ENCODE results near the gene MAN2B2. TPM values are rescaled to one million over a fixed set of nuclear protein-coding genes. Genes with fewer than 3 reads are reported as not detected.

The MAN2B2 gene
- total and polyA plus RNA-seq, 9 of the 15 experiments (the other 6 are each of a cell fraction or from before 2014, with no cell fraction given): 0.21 to 8.8 (median 3.7) TPM

DNA sequence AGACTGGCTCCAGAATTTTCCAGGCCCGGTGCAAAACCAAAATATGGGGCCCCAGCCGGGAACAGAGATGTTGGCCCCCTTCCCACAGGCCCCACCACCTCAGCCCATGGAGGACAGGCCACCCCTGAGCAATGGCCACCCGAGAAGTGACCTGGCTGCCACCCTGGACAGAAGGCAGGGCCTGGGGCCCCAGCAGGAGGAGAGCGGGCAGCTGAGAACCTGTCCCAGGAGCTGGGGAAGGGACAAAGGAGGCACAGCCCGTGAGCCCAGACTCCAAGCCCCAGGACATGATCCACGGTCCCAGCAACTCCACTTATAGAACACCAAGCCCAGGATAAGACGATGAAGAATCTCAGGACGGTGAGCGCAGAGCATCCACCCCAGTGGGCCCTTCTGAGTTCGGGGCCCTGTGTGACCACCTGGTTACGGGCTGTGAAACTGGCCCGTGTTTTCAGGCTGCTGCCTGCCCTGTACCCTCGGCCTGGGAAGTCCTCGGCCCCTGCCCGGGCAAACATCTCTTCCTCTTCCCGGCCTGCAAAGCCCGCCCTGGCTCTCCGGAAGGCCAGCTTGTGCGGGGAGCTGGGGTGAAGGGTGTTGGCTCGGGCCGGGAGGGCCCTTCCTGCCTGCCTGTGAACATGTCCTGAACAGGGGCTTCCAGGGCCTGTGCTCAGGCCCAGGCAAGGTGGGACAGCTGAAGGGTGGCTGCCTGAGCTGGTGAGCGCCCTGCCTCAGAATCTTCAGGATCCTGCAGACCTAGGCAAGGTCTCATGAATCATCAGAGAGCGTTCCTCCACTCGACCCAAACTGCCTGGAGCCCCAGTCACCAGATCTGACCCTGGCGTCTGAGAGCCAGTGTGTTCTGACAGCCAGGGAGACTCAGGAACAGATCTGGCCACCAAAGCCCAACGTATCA is 47.0 kb upstream of the MAN2B2 start:
- ChIA-PET CTCF (ENCODE audit: low intra/inter-chr PET ratio) (no interaction called here), POLR2A (interaction anchor here (0.8 to 1.3 kb wide), 2 partner anchors 24 to 198 kb away, joined by 3 to 5 read pairs; no protein-coding TSS in a partner anchor)
- Histone ChIP-seq H3K4me3 (no peak overlapping the region), H3K9me3 (replicated peaks; ENCODE audit: control insufficient read depth, insufficient read depth, low read depth, low read length) (no peaks in the 10 kb centered on the region), H4K20me1 (replicated peaks; ENCODE audit: control insufficient read depth, insufficient read depth, low read length) (peaks cover 9% of the 10 kb centered on the region), H3K9me1 (ENCODE audit: control insufficient read depth, insufficient read depth, low read length) (no peaks in the 10 kb centered on the region), H3K79me2 (ENCODE audit: control insufficient read depth, insufficient read depth, low read length) (no peaks in the 10 kb centered on the region), H3K4me2 (ENCODE audit: insufficient read depth, low read length) (no peak overlapping the region), H3K4me1 (replicated peaks in 1 of 2; ENCODE audit: control insufficient read depth in 2 of 2, insufficient read depth in 2 of 2, low read length in 2 of 2) (no peaks in the 10 kb centered on the region; a peak in 2 of 5 replicates), H2AFZ (ENCODE audit: low read depth, low read length) (no peak overlapping the region), H3K27ac (ENCODE audit: extremely low read depth, low read depth, low read length) (no peak overlapping the region), H3K36me3 (ENCODE audit: control insufficient read depth, insufficient read depth, low read length) (no peaks in the 10 kb centered on the region), H3K9ac (ENCODE audit: insufficient read depth in 1 of 2, low read depth in 2 of 2, low read length in 2 of 2) (peak overlapping the region in 1 of 2 experiments; percentile 52; a peak in 1 of 4 replicates), H3K27me3 (ENCODE audit: control insufficient read depth in 2 of 2, insufficient read depth in 2 of 2, low read length in 2 of 2) (peaks cover 37 to 84% of the 10 kb centered on the region in 2 experiments)
- BruUV-seq (replicated peaks): no TSS peak
- intact Hi-C loops (cut with micrococcal nuclease): no loop called here
- in situ Hi-C loops (cut with MboI): no loop called here
- ATAC-seq (no peak), FAIRE-seq (no peak), DNase-seq (ENCODE audit: extremely low read depth in 1 of 4, low spot score in 3 of 4) (no peak)
- under 1% methylated on average over 26 of the region's 26 CpGs for WGBS (ENCODE audit: insufficient coverage, low coverage, missing lambda C conversion rate)
- TF ChIP-seq EZH2 (IDR thresholded peaks at IDR 0.05; ENCODE audit: borderline replicate concordance, low read depth, low read length) (no peak), ZNF764 (CRISPR knock-in tag; IDR thresholded peaks at IDR 0.05; ENCODE audit: low read depth) (no peak), ZNF165 (CRISPR knock-in tag; IDR thresholded peaks at IDR 0.05; ENCODE audit: borderline replicate concordance) (no peak), PHF20 (IDR thresholded peaks at IDR 0.05; ENCODE audit: partially characterized antibody) (no peak), CHD2 (IDR thresholded peaks at IDR 0.05; ENCODE audit: low read depth, low read length) (no peak), FOXJ2 (tag; IDR thresholded peaks at IDR 0.05) (no peak), CBX2 (IDR thresholded peaks at IDR 0.05; ENCODE audit: insufficient read depth, low read length, poor library complexity, severe bottlenecking) (no peak)
- TF ChIP-seq, protein P1, sequence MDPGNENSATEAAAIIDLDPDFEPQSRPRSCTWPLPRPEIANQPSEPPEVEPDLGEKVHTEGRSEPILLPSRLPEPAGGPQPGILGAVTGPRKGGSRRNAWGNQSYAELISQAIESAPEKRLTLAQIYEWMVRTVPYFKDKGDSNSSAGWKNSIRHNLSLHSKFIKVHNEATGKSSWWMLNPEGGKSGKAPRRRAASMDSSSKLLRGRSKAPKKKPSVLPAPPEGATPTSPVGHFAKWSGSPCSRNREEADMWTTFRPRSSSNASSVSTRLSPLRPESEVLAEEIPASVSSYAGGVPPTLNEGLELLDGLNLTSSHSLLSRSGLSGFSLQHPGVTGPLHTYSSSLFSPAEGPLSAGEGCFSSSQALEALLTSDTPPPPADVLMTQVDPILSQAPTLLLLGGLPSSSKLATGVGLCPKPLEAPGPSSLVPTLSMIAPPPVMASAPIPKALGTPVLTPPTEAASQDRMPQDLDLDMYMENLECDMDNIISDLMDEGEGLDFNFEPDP (CRISPR knock-in tag; IDR thresholded peaks at IDR 0.05): no peak
- TF ChIP-seq, protein P2, sequence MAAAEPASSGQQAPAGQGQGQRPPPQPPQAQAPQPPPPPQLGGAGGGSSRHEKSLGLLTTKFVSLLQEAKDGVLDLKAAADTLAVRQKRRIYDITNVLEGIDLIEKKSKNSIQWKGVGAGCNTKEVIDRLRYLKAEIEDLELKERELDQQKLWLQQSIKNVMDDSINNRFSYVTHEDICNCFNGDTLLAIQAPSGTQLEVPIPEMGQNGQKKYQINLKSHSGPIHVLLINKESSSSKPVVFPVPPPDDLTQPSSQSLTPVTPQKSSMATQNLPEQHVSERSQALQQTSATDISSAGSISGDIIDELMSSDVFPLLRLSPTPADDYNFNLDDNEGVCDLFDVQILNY (CRISPR knock-in tag; IDR thresholded peaks at IDR 0.05): no peak

All from K562 (cell line).